Activated B cell treated with CpG ODN at 0.5 μM for 24 hours (primary cell): Measurements from ENCODE around the gene SDK2. TPM values are rescaled to one million over a fixed set of nuclear protein-coding genes. Genes with fewer than 3 reads are reported as not detected.
A peak's percentile ranks its signal among the peaks of the same experiment; 100 is the strongest.

Experiments used
- ATAC-seq: fragments of 200-7000 bp; cut with Tn5 transposase; one replicate; pipeline ENCODE4 v1.10.0; 2021; ENCODE audit warnings: low read depth, mild to moderate bottlenecking, moderate library complexity
- CTCF ChIA-PET: fragments of 350-600 bp; sonication (Branson Sonifier 250); formaldehyde crosslinking; loops from one replicate; lab custom pipeline; 2021; ENCODE audit warnings: antibody characterized with exemption; lab: Charles Lee
- POLR2A ChIA-PET: fragments of 350-600 bp; sonication (Branson Sonifier 250); formaldehyde crosslinking; loops from one replicate; lab custom pipeline; 2021; ENCODE audit warnings: antibody characterized with exemption; lab: Charles Lee
- DNase-seq: peaks from one replicate; pipeline ENCODE4 v3.0.0; 2022
- H3K27ac Mint-ChIP-seq: one replicate; pipeline ENCODE4 v1.8.0; 2020; ENCODE audit warnings: mixed read lengths
- H3K27me3 Mint-ChIP-seq: one replicate; pipeline ENCODE4 v1.8.0; 2021; ENCODE audit warnings: mixed read lengths
- H3K36me3 Mint-ChIP-seq: one replicate; pipeline ENCODE4 v1.8.0; 2021; ENCODE audit warnings: low read depth, mixed read lengths
- H3K4me1 Mint-ChIP-seq: one replicate; pipeline ENCODE4 v1.8.0; 2021; ENCODE audit warnings: mixed read lengths
- H3K4me3 Mint-ChIP-seq: one replicate; pipeline ENCODE4 v1.8.0; 2020; ENCODE audit warnings: mild to moderate bottlenecking, mixed read lengths
- H3K9me3 Mint-ChIP-seq: one replicate; pipeline ENCODE4 v1.8.0; 2020; ENCODE audit warnings: mixed read lengths
- intact Hi-C: fragments of 100-400 bp; cut with micrococcal nuclease; formaldehyde crosslinking; loops from one replicate; pipeline ENCODE4 v1.15.1; 2024
- total RNA-seq: library from RNA; stranded (reverse); gene quantifications from 2 replicates; pipeline ENCODE4 v1.2.3, GENCODE V29; 2022
- TF ChIP-seq, protein P1 (sequence below): fragments of 200-600 bp; IDR thresholded peaks from one replicate; pipeline ENCODE4 v1.8.0; 2022; ENCODE audit warnings: antibody characterized with exemption, mild to moderate bottlenecking

The SDK2 gene
- total RNA-seq, 1 donor from 2014 or later, result 2.5 TPM

GRCh38 chr17:73549841-73550430 lies 94.3 kb downstream of the SDK2 start:
- TF ChIP-seq, protein P1, sequence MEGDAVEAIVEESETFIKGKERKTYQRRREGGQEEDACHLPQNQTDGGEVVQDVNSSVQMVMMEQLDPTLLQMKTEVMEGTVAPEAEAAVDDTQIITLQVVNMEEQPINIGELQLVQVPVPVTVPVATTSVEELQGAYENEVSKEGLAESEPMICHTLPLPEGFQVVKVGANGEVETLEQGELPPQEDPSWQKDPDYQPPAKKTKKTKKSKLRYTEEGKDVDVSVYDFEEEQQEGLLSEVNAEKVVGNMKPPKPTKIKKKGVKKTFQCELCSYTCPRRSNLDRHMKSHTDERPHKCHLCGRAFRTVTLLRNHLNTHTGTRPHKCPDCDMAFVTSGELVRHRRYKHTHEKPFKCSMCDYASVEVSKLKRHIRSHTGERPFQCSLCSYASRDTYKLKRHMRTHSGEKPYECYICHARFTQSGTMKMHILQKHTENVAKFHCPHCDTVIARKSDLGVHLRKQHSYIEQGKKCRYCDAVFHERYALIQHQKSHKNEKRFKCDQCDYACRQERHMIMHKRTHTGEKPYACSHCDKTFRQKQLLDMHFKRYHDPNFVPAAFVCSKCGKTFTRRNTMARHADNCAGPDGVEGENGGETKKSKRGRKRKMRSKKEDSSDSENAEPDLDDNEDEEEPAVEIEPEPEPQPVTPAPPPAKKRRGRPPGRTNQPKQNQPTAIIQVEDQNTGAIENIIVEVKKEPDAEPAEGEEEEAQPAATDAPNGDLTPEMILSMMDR, result no peak
- Mint-ChIP-seq H3K27ac (no peak overlapping the region), H3K36me3 (peaks cover 2% of the 10 kb centered on the region), H3K4me3 (no peak overlapping the region), H3K4me1 (peaks cover 44% of the 10 kb centered on the region), H3K9me3 (peaks cover 3% of the 10 kb centered on the region), H3K27me3 (no peaks in the 10 kb centered on the region)
- ATAC-seq (no peak), DNase-seq (no peak)
- intact Hi-C loops, result loop anchor here (5.0 kb wide), 1 partner anchor 92 kb away; the partner anchor contains the start of gene SDK2
- ChIA-PET CTCF (no interaction called here), POLR2A (no interaction called here)

- no peak overlapping the region for H3K27ac Mint-ChIP-seq
- H3K4me3 Mint-ChIP-seq, result no peak overlapping the region
- ATAC-seq, result no peak
- POLR2A ChIA-PET, result no interaction called here
- no peaks in the 10 kb centered on the region for H3K27me3 Mint-ChIP-seq
- TF ChIP-seq, protein P1, result no peak
- H3K9me3 Mint-ChIP-seq, result no peaks in the 10 kb centered on the region
- CTCF ChIA-PET, result no interaction called here
- no peak for DNase-seq
- no peaks in the 10 kb centered on the region for H3K36me3 Mint-ChIP-seq
- intact Hi-C loops, result no loop called here
- H3K4me1 Mint-ChIP-seq, result peaks cover 47% of the 10 kb centered on the region
Observed at GRCh38 chr17:73548620-73549311, 95.5 kb downstream of the SDK2 start.

DNA sequence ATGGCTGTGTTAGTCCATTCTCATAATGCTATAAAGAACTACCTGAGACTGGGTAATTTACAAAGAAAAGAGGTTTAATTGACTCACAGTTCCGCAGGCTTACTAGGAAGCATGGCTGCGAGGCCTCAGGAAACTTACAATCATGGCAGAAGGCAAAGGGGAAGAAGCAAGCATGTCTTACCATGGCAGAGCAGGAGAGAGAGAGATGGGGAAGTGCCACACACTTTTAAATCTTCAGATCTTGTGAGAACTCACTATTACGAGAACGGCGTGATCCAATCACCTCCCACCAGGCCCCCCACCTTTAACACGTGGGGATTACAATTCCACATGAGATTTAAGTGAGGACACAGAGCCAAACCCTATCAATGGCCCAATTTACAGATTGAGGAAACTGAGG lies 96.5 kb downstream of the SDK2 start:
- TF ChIP-seq, protein P1, result no peak
- Mint-ChIP-seq H3K4me1 (peaks cover 46% of the 10 kb centered on the region), H3K27me3 (no peaks in the 10 kb centered on the region), H3K27ac (no peak overlapping the region), H3K36me3 (no peaks in the 10 kb centered on the region), H3K9me3 (no peaks in the 10 kb centered on the region), H3K4me3 (no peak overlapping the region)
- no peak for ATAC-seq
- CTCF ChIA-PET, result no interaction called here
- intact Hi-C loops, result loop anchor here (1.0 kb wide), 1 partner anchor 20 kb away; no protein-coding TSS in a partner anchor
- DNase-seq, result no peak
- POLR2A ChIA-PET, result no interaction called here

- DNase-seq, result peak; percentile 43
- Mint-ChIP-seq H3K4me3 (no peak overlapping the region), H3K36me3 (no peaks in the 10 kb centered on the region), H3K27me3 (no peaks in the 10 kb centered on the region), H3K9me3 (no peaks in the 10 kb centered on the region), H3K4me1 (peaks cover 40% of the 10 kb centered on the region), H3K27ac (no peak overlapping the region)
- ChIA-PET POLR2A (no interaction called here), CTCF (no interaction called here)
- intact Hi-C loops, result loop anchor here (1.0 kb wide), 1 partner anchor 20 kb away; no protein-coding TSS in a partner anchor
- ATAC-seq, result peak; percentile 98
- TF ChIP-seq, protein P1, result no peak
Observed at GRCh38 chr17:73546770-73547536, 97.3 kb downstream of the SDK2 start.

GRCh38 chr17:73546114-73546513 lies 98.1 kb downstream of the SDK2 start:
- DNase-seq (no peak), ATAC-seq (no peak)
- ChIA-PET CTCF (no interaction called here), POLR2A (no interaction called here)
- Mint-ChIP-seq H3K27ac (no peak overlapping the region), H3K9me3 (no peaks in the 10 kb centered on the region), H3K4me3 (no peak overlapping the region), H3K27me3 (no peaks in the 10 kb centered on the region), H3K4me1 (peaks cover 33% of the 10 kb centered on the region), H3K36me3 (peaks cover 2% of the 10 kb centered on the region)
- intact Hi-C loops, result no loop called here
- TF ChIP-seq, protein P1, result no peak
